Hematopoietic multipotent progenitor cell (in vitro differentiated cells): Measurements from ENCODE around the gene GAMT. TPM values are rescaled to one million over a fixed set of nuclear protein-coding genes. Genes with fewer than 3 reads are reported as not detected.

Experiments used
- DNase-seq, 3 donors: peaks; one replicate each; pipeline ENCODE4 v3.0.0-alpha.2; 2011 to 2015; ENCODE audit warnings: low read depth in 2 of 3, low spot score in 2 of 3
- total RNA-seq: library from RNA; depleted of rRNA; stranded (reverse); fragments of >200 nt; gene quantifications from one replicate; pipeline ENCODE4 v1.2.3, GENCODE V29; 2012

Gene GAMT
- total RNA-seq, 1 donor = 32.0 TPM

- no peak for DNase-seq
Observed at GRCh38 chr19:1402411-1403070, 1.2 kb upstream of the GAMT start.

- no peak for DNase-seq
Observed at GRCh38 chr19:1401889-1402217, 511 bp upstream of the GAMT start.

GRCh38 chr19:1400281-1401137 lies 833 bp downstream of the GAMT start:
- DNase-seq = peak in 1 of 3 donors; percentile 21

- DNase-seq = no peak
Observed at GRCh38 chr19:1399745-1400144, 1.6 kb downstream of the GAMT start.

GRCh38 chr19:1399079-1399478 lies 2.3 kb downstream of the GAMT start:
- DNase-seq = no peak

GRCh38 chr19:1397838-1398237 lies 3.5 kb downstream of the GAMT start:
- DNase-seq = no peak

- no peak for DNase-seq
Observed at GRCh38 chr19:1396768-1397679, 4.3 kb downstream of the GAMT start.

GRCh38 chr19:1396019-1396767 lies 5.1 kb downstream of the GAMT start:
- DNase-seq = no peak

GRCh38 chr19:1395194-1396018 lies 5.9 kb downstream of the GAMT start:
- DNase-seq = no peak

- no peak for DNase-seq
Observed at GRCh38 chr19:1394252-1395193, 6.8 kb downstream of the GAMT start.

- DNase-seq = no peak
Observed at GRCh38 chr19:1393841-1394240, 7.5 kb downstream of the GAMT start.

- no peak for DNase-seq
Observed at GRCh38 chr19:1392939-1393530, 8.3 kb downstream of the GAMT start.

GRCh38 chr19:1392407-1392806 lies 8.9 kb downstream of the GAMT start:
- no peak for DNase-seq

GRCh38 chr19:1390890-1391423 lies 10.4 kb downstream of the GAMT start:
- DNase-seq = no peak

GRCh38 chr19:1389033-1389940 lies 12.1 kb downstream of the GAMT start:
- no peak for DNase-seq

GRCh38 chr19:1388637-1389026 lies 12.7 kb downstream of the GAMT start:
- DNase-seq = no peak
